Liver (tissue), 9 donors: Measurements from ENCODE around the gene ZFYVE28. TPM values are rescaled to one million over a fixed set of nuclear protein-coding genes. Genes with fewer than 3 reads are reported as not detected.

ENCODE experiments used
- DNase-seq: peaks from one replicate; pipeline ENCODE4 v3.0.0-alpha.2; 2017; ENCODE audit warnings: low spot score
- H3K27ac ChIP-seq, 2 donors: one replicate each; pipeline ENCODE4 v1.7.0; 2013; ENCODE audit warnings: inconsistent platforms in 2 of 2, low read length in 2 of 2, control low read depth in 1 of 2, low read depth in 1 of 2, mild to moderate bottlenecking in 1 of 2
- H3K27me3 ChIP-seq, 4 donors: one replicate each; pipeline versions ENCODE4 v1.6.1 to v1.7.0; 2013; ENCODE audit warnings: low read length in 3 of 4, inconsistent platforms in 1 of 4, mild to moderate bottlenecking in 1 of 4, moderate library complexity in 1 of 4; ENCODE audit not compliant: control insufficient read depth in 4 of 4, insufficient read depth in 4 of 4
- H3K36me3 ChIP-seq, 4 donors: one replicate each; pipeline versions ENCODE4 v1.6.1 to v1.7.0; 2013; ENCODE audit warnings: low read length in 3 of 4, mild to moderate bottlenecking in 3 of 4, low read depth in 1 of 4, moderate library complexity in 1 of 4; ENCODE audit not compliant: control insufficient read depth in 4 of 4, insufficient read depth in 3 of 4
- H3K4me1 ChIP-seq, 4 donors: one replicate each; pipeline versions ENCODE4 v1.6.1 to v1.7.0; 2013; ENCODE audit warnings: low read length in 3 of 4, mild to moderate bottlenecking in 3 of 4, moderate library complexity in 1 of 4; ENCODE audit not compliant: control insufficient read depth in 4 of 4, insufficient read depth in 4 of 4
- H3K4me3 ChIP-seq, 3 donors: one replicate each; pipeline versions ENCODE4 v1.6.1 to v1.7.0; 2013; ENCODE audit warnings: low read length in 3 of 3, control low read depth in 1 of 3, low read depth in 1 of 3, mild to moderate bottlenecking in 1 of 3
- H3K9ac ChIP-seq, 2 donors: one replicate each; pipeline ENCODE4 v1.7.0; 2013; ENCODE audit warnings: low read length in 2 of 2, mild to moderate bottlenecking in 2 of 2, moderate library complexity in 2 of 2, control low read depth in 1 of 2, low read depth in 1 of 2
- H3K9me3 ChIP-seq, 4 donors: one replicate each; pipeline versions ENCODE4 v1.6.1 to v1.7.0; 2013; ENCODE audit warnings: low read length in 3 of 4; ENCODE audit not compliant: control insufficient read depth in 4 of 4
- EGR1 ChIP-seq, 2 donors: IDR thresholded peaks; 2 replicates each; pipeline ENCODE4 v1.6.1; 2016 to 2018; ENCODE audit warnings: antibody characterized with exemption in 2 of 2, low read depth in 2 of 2
- FOXA1 ChIP-seq: IDR thresholded peaks from 2 replicates; pipeline ENCODE4 v1.6.1; 2016; ENCODE audit warnings: antibody characterized with exemption
- FOXA2 ChIP-seq: IDR thresholded peaks from 2 replicates; pipeline ENCODE4 v1.6.1; 2016; ENCODE audit warnings: antibody characterized with exemption
- GABPA ChIP-seq, 2 donors: IDR thresholded peaks in 1 of 2; conservative IDR thresholded peaks in 1 of 2; 2 replicates each; pipeline ENCODE4 v1.6.1; 2016; ENCODE audit warnings: antibody characterized with exemption in 2 of 2, mild to moderate bottlenecking in 1 of 2, moderate library complexity in 1 of 2
- HNF4A ChIP-seq, 2 donors: conservative IDR thresholded peaks; 2 replicates each; pipeline ENCODE4 v1.6.1; 2016; ENCODE audit warnings: antibody characterized with exemption in 2 of 2, mild to moderate bottlenecking in 2 of 2
- HNF4G ChIP-seq: IDR thresholded peaks from 2 replicates; pipeline ENCODE4 v1.6.1; 2016; ENCODE audit warnings: antibody characterized with exemption
- JUND ChIP-seq, 2 donors: IDR thresholded peaks; 2 replicates each; pipeline ENCODE4 v1.6.1; 2016; ENCODE audit warnings: antibody characterized with exemption in 2 of 2
- NR2F2 ChIP-seq: IDR thresholded peaks from 2 replicates; pipeline ENCODE4 v1.6.1; 2016; ENCODE audit warnings: antibody characterized with exemption
- RAD21 ChIP-seq, 2 donors: IDR thresholded peaks; 2 replicates each; pipeline ENCODE4 v1.6.1; 2016; ENCODE audit warnings: antibody characterized with exemption in 2 of 2, mild to moderate bottlenecking in 2 of 2
- RXRA ChIP-seq, 2 donors: IDR thresholded peaks; 2 replicates each; pipeline ENCODE4 v1.6.1; 2017 to 2018; ENCODE audit warnings: antibody characterized with exemption in 2 of 2, mild to moderate bottlenecking in 1 of 2
- SP1 ChIP-seq: IDR thresholded peaks from 2 replicates; pipeline ENCODE4 v1.6.1; 2018; ENCODE audit warnings: antibody characterized with exemption, mild to moderate bottlenecking
- TAF1 ChIP-seq: conservative IDR thresholded peaks from 2 replicates; pipeline ENCODE4 v1.6.1; 2016; ENCODE audit warnings: antibody characterized with exemption, mild to moderate bottlenecking
- YY1 ChIP-seq: IDR thresholded peaks from 2 replicates; pipeline ENCODE4 v1.6.1; 2016; ENCODE audit warnings: antibody characterized with exemption, mild to moderate bottlenecking
- WGBS: extraction: QIAGEN DNeasy Blood & Tissue Kit; methylation state at CpG from one replicate; pipeline ENCODE4 v1.1.7; 2013; 5-methylcytosine and 5-hydroxymethylcytosine counted together
- polyA plus RNA-seq, 2 donors: library from polyadenylated mRNA; stranded (reverse) in 1 of 2; unstranded in 1 of 2; fragments of 200-250 nt in 1 of 2; fragments of >200 nt in 1 of 2; fragmentation: Nextera tagmentation in 1 of 2; extraction: Ambion mirVana in 1 of 2; gene quantifications; one replicate each; pipeline versions ENCODE4 v1.2.1 to v1.2.3, GENCODE V29; 2013 to 2015
- total RNA-seq, 2 donors: library from RNA; depleted of rRNA; stranded (reverse); fragments of >200 nt; gene quantifications; one replicate each; pipeline ENCODE4 v1.2.3, GENCODE V29; 2014
- TF ChIP-seq, protein P1 (sequence below): IDR thresholded peaks from 2 replicates; pipeline ENCODE4 v1.6.1; 2016; ENCODE audit warnings: antibody characterized with exemption, mild to moderate bottlenecking
- TF ChIP-seq, protein P2 (sequence below): fragments of 150-350 bp; IDR thresholded peaks from 2 replicates; pipeline ENCODE4 v1.5.1; 2017; ENCODE audit warnings: improper control_type of control experiment, low read depth, low read length; ENCODE audit not compliant: missing input control
- TF ChIP-seq, protein P3 (sequence below): IDR thresholded peaks from 2 replicates; pipeline ENCODE4 v1.6.1; 2016; ENCODE audit warnings: antibody characterized with exemption
- TF ChIP-seq, protein P4 (sequence below): IDR thresholded peaks from 2 replicates; pipeline ENCODE4 v1.6.1; 2016; ENCODE audit warnings: antibody characterized with exemption
- TF ChIP-seq, protein P5 (sequence below): IDR thresholded peaks from 2 replicates; pipeline ENCODE4 v1.6.1; 2016; ENCODE audit warnings: antibody characterized with exemption
- donor health status: healthy.
- donor health status: healthy.
- donor health status: healthy.
- donor health status: healthy.
- donor health status: healthy.

The ZFYVE28 gene
- total and polyA plus RNA-seq, 4 donors, result 2.0 to 6.1 (median 2.7) TPM

DNA sequence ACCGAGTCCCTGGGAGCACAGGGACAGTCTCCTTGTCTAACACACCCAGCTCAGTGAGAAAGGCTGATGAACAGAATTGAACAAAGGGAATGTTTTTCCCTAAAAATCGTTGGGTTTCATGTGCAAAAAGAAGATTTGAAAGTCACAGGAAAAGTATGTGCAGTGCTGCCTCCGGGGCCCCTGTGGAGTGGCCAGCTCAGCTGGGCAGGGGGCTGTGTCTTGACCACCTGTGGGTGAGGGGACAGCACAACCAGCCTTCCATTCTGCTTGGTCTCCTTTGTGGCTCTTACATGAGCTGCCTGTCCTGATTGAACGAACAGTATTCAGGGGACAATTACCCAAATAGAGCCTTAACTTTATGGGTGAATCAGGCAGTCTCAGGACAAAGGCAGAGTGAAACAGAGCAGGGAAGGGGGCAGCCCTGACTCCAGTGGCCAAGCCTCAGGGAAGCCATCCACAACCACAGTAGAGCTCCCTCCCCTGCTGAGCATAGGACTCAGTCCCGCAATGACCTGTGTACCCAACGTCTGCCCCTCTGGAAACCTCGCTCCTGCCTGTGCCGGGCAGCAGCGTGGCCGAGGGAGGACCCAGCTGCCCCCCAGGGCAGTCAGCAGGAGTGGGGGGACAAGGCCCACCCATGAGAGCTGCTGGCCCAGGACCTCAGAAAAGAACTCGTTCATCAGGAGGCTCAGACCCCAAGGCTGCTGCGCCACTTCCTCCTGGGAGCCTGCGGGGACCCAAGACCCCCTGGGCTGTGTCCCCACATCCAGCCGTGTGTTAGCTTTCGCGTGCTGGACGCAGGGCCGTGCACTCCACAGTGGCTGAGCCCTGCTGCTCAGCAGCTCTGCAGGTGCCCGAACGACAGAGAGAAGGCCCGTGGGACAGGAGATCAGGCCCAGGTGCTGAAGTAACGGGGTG, 96.9 kb downstream of the ZFYVE28 start:
- Histone ChIP-seq H3K36me3 (no peaks in the 10 kb centered on the region), H3K9me3 (peaks cover 0 to 1% (median 0%) of the 10 kb centered on the region in 4 donors), H3K4me1 (no peaks in the 10 kb centered on the region), H3K4me3 (no peak overlapping the region), H3K27me3 (no peaks in the 10 kb centered on the region), H3K27ac (no peak overlapping the region), H3K9ac (no peak overlapping the region)
- TF ChIP-seq RXRA (IDR thresholded peaks at IDR 0.05) (no peak), TAF1 (no peak), HNF4A (conservative IDR thresholded peaks at IDR 0.05) (no peak), YY1 (no peak), JUND (IDR thresholded peaks at IDR 0.05) (no peak), SP1 (no peak), NR2F2 (no peak), GABPA (IDR thresholded peaks at IDR 0.05 in 1 of 2, conservative IDR thresholded peaks at IDR 0.05 in 1 of 2) (no peak), HNF4G (no peak), FOXA2 (no peak), FOXA1 (no peak), EGR1 (IDR thresholded peaks at IDR 0.05; ENCODE audit: low read depth in 2 of 2) (no peak), RAD21 (IDR thresholded peaks at IDR 0.05) (no peak)
- TF ChIP-seq, protein P1, sequence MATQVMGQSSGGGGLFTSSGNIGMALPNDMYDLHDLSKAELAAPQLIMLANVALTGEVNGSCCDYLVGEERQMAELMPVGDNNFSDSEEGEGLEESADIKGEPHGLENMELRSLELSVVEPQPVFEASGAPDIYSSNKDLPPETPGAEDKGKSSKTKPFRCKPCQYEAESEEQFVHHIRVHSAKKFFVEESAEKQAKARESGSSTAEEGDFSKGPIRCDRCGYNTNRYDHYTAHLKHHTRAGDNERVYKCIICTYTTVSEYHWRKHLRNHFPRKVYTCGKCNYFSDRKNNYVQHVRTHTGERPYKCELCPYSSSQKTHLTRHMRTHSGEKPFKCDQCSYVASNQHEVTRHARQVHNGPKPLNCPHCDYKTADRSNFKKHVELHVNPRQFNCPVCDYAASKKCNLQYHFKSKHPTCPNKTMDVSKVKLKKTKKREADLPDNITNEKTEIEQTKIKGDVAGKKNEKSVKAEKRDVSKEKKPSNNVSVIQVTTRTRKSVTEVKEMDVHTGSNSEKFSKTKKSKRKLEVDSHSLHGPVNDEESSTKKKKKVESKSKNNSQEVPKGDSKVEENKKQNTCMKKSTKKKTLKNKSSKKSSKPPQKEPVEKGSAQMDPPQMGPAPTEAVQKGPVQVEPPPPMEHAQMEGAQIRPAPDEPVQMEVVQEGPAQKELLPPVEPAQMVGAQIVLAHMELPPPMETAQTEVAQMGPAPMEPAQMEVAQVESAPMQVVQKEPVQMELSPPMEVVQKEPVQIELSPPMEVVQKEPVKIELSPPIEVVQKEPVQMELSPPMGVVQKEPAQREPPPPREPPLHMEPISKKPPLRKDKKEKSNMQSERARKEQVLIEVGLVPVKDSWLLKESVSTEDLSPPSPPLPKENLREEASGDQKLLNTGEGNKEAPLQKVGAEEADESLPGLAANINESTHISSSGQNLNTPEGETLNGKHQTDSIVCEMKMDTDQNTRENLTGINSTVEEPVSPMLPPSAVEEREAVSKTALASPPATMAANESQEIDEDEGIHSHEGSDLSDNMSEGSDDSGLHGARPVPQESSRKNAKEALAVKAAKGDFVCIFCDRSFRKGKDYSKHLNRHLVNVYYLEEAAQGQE, result no peak
- TF ChIP-seq, protein P2, sequence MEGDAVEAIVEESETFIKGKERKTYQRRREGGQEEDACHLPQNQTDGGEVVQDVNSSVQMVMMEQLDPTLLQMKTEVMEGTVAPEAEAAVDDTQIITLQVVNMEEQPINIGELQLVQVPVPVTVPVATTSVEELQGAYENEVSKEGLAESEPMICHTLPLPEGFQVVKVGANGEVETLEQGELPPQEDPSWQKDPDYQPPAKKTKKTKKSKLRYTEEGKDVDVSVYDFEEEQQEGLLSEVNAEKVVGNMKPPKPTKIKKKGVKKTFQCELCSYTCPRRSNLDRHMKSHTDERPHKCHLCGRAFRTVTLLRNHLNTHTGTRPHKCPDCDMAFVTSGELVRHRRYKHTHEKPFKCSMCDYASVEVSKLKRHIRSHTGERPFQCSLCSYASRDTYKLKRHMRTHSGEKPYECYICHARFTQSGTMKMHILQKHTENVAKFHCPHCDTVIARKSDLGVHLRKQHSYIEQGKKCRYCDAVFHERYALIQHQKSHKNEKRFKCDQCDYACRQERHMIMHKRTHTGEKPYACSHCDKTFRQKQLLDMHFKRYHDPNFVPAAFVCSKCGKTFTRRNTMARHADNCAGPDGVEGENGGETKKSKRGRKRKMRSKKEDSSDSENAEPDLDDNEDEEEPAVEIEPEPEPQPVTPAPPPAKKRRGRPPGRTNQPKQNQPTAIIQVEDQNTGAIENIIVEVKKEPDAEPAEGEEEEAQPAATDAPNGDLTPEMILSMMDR, result no peak
- TF ChIP-seq, protein P3, sequence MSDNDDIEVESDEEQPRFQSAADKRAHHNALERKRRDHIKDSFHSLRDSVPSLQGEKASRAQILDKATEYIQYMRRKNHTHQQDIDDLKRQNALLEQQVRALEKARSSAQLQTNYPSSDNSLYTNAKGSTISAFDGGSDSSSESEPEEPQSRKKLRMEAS, result no peak
- TF ChIP-seq, protein P4, sequence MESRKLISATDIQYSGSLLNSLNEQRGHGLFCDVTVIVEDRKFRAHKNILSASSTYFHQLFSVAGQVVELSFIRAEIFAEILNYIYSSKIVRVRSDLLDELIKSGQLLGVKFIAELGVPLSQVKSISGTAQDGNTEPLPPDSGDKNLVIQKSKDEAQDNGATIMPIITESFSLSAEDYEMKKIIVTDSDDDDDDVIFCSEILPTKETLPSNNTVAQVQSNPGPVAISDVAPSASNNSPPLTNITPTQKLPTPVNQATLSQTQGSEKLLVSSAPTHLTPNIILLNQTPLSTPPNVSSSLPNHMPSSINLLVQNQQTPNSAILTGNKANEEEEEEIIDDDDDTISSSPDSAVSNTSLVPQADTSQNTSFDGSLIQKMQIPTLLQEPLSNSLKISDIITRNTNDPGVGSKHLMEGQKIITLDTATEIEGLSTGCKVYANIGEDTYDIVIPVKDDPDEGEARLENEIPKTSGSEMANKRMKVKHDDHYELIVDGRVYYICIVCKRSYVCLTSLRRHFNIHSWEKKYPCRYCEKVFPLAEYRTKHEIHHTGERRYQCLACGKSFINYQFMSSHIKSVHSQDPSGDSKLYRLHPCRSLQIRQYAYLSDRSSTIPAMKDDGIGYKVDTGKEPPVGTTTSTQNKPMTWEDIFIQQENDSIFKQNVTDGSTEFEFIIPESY, result no peak
- TF ChIP-seq, protein P5, sequence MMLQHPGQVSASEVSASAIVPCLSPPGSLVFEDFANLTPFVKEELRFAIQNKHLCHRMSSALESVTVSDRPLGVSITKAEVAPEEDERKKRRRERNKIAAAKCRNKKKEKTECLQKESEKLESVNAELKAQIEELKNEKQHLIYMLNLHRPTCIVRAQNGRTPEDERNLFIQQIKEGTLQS, result no peak
- no peak for DNase-seq
- 88% methylated on average over 22 of the region's 22 CpGs for WGBS
